Neural cell (in vitro differentiated cells): Measurements from ENCODE around the gene ANAPC2. TPM values are rescaled to one million over a fixed set of nuclear protein-coding genes. Genes with fewer than 3 reads are reported as not detected.

Experiments used
- H2AFZ ChIP-seq: fragments of 200-600, 300-800 bp; sonication (generic), shearing (Covaris generic); 2 replicates; pipeline ENCODE4 v1.6.0; 2014; ENCODE audit warnings: low read depth, mild to moderate bottlenecking, antibody characterized with exemption, low read length, moderate library complexity
- H3F3A ChIP-seq: fragments of 200-600 bp; shearing (Covaris generic); 2 replicates; pipeline ENCODE4 v1.6.1; 2016; ENCODE audit warnings: mild to moderate bottlenecking, moderate library complexity, mixed read lengths, antibody characterized with exemption, low read length; ENCODE audit not compliant: insufficient read depth, poor library complexity, severe bottlenecking
- H3K27ac ChIP-seq: fragments of 200-600, 300-800 bp; sonication (generic), shearing (Covaris generic); 2 replicates; pipeline ENCODE4 v1.5.1; 2014; ENCODE audit warnings: mild to moderate bottlenecking, low read length, moderate library complexity
- H3K27me3 ChIP-seq: fragments of 300-800, 200-600 bp; sonication (generic), shearing (Covaris generic); 2 replicates; pipeline ENCODE4 v1.6.0; 2014; ENCODE audit warnings: mild to moderate bottlenecking, low read depth, low read length, moderate library complexity; ENCODE audit not compliant: insufficient read depth
- H3K36me3 ChIP-seq: fragments of 300-800, 200-600 bp; sonication (generic), shearing (Covaris generic); 2 replicates; pipeline ENCODE4 v1.5.1; 2014; ENCODE audit warnings: mild to moderate bottlenecking, antibody characterized with exemption, low read length, moderate library complexity; ENCODE audit not compliant: insufficient read depth
- H3K4me2 ChIP-seq: fragments of 300-800, 200-600 bp; sonication (generic), shearing (Covaris generic); 2 replicates; pipeline ENCODE4 v1.6.0; 2014; ENCODE audit warnings: mild to moderate bottlenecking, low read length
- H3K4me3 ChIP-seq: fragments of 300-800, 200-600 bp; sonication (generic), shearing (Covaris generic); 2 replicates; pipeline ENCODE4 v1.5.1; 2014; ENCODE audit warnings: mild to moderate bottlenecking, low read length, moderate library complexity
- H3K79me2 ChIP-seq: fragments of 200-600 bp; shearing (Covaris generic); replicated peaks from 2 replicates; pipeline ENCODE4 v1.6.0; 2014; ENCODE audit warnings: mild to moderate bottlenecking, low read length, moderate library complexity; ENCODE audit not compliant: insufficient read depth
- H3K9ac ChIP-seq: fragments of 300-800, 200-600 bp; sonication (generic), shearing (Covaris generic); 2 replicates; pipeline ENCODE4 v1.6.1; 2016; ENCODE audit warnings: mild to moderate bottlenecking, low read length, mixed read lengths
- H3K9me2 ChIP-seq: fragments of 200-600 bp; shearing (Covaris generic); 2 replicates; pipeline ENCODE4 v1.6.1; 2016; ENCODE audit warnings: mild to moderate bottlenecking, low read length, mixed read lengths; ENCODE audit not compliant: insufficient read depth
- H3K9me3 ChIP-seq: fragments of 200-600, 300-800 bp; sonication (generic), shearing (Covaris generic); 2 replicates; pipeline ENCODE4 v1.6.1; 2016; ENCODE audit warnings: mild to moderate bottlenecking, mixed run types, low read length, moderate library complexity, mixed read lengths
- H4K20me1 ChIP-seq: fragments of 200-600 bp; shearing (Covaris generic); 2 replicates; pipeline ENCODE4 v1.6.1; 2016; ENCODE audit warnings: mild to moderate bottlenecking, mixed run types; ENCODE audit not compliant: insufficient read depth
- EP300 ChIP-seq: fragments of 450-650 bp; conservative IDR thresholded peaks from 2 replicates; pipeline ENCODE4 v1.6.1; 2014; ENCODE audit warnings: antibody characterized with exemption, mild to moderate bottlenecking, moderate library complexity; ENCODE audit not compliant: poor library complexity, severe bottlenecking
- EZH2 ChIP-seq: fragments of 200-600, 300-800 bp; shearing (Covaris generic), sonication (generic); IDR thresholded peaks from 2 replicates; pipeline ENCODE4 v1.6.1; 2014; ENCODE audit warnings: antibody characterized with exemption, low read length, borderline replicate concordance, mild to moderate bottlenecking; ENCODE audit not compliant: insufficient read depth, poor library complexity, severe bottlenecking
- MXI1 ChIP-seq: fragments of 450-650 bp; conservative IDR thresholded peaks from 2 replicates; pipeline ENCODE4 v1.6.1; 2014; ENCODE audit warnings: antibody characterized with exemption, mild to moderate bottlenecking; ENCODE audit not compliant: poor library complexity, severe bottlenecking
- POLR2AphosphoS5 ChIP-seq: IDR thresholded peaks from 2 replicates; pipeline ENCODE4 v1.6.1; 2012
- RAD21 ChIP-seq: fragments of 450-650 bp; conservative IDR thresholded peaks from 2 replicates; pipeline ENCODE4 v1.6.1; 2014; ENCODE audit warnings: antibody characterized with exemption, mild to moderate bottlenecking, moderate library complexity
- SMC3 ChIP-seq: fragments of 450-650 bp; conservative IDR thresholded peaks from 2 replicates; pipeline ENCODE4 v1.6.1; 2014; ENCODE audit warnings: antibody characterized with exemption, mild to moderate bottlenecking, moderate library complexity; ENCODE audit not compliant: poor library complexity
- TAF1 ChIP-seq: IDR thresholded peaks from 2 replicates; pipeline ENCODE4 v1.6.1; 2012; ENCODE audit warnings: low read depth
- polyA plus RNA-seq: library from polyadenylated mRNA; depleted of rRNA; stranded (reverse); fragments of >200 nt; gene quantifications from 2 replicates; pipeline ENCODE4 v1.2.3, GENCODE V29; 2014
- TF ChIP-seq, protein P1 (sequence below): IDR thresholded peaks from 2 replicates; pipeline ENCODE4 v1.6.1; 2012; ENCODE audit warnings: borderline replicate concordance
- TF ChIP-seq, protein P2 (sequence below): fragments of 450-650 bp; IDR thresholded peaks from 2 replicates; pipeline ENCODE4 v1.5.1; 2014; ENCODE audit warnings: antibody characterized with exemption, mild to moderate bottlenecking, moderate library complexity; ENCODE audit not compliant: poor library complexity, severe bottlenecking

ANAPC2 gene
- polyA plus RNA-seq, 1 donor from 2014 or later, result 38.1 TPM

DNA sequence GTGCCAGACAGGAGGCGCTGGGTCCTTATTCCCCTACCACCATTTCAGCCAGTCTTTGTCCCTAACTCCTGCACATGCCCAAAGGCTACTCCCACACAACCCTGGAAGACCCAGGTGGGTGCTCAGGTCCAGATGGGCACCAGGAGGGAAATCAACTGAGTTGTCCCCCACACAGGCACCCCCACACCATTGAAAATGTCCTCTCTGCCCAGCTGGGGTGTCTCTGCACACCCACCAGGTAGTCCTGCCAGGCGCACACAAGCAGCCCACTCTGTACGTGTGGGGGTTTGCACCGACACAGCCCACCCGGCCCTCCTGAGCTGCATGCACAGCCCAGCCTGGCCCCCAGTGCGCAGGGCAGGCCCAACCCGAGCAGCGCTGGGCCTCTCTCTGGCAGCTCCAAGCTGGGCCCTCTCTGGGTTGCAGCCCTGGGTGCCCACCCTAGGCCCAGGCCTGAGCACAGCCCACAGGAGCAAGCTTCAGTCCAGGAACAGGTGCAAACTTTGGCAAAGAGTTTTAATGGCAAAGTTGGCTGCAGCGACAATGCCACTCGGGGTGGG is 31.5 kb upstream of the ANAPC2 start:
- Histone ChIP-seq H3K4me2 (no peak overlapping the region), H3F3A (no peaks in the 10 kb centered on the region), H3K9me3 (no peaks in the 10 kb centered on the region), H3K36me3 (no peaks in the 10 kb centered on the region), H3K9me2 (no peaks in the 10 kb centered on the region), H3K27me3 (no peaks in the 10 kb centered on the region), H3K79me2 (no peaks in the 10 kb centered on the region), H2AFZ (no peak overlapping the region), H3K4me3 (no peak overlapping the region), H3K27ac (no peak overlapping the region), H3K9ac (no peak overlapping the region), H4K20me1 (no peaks in the 10 kb centered on the region)
- TF ChIP-seq POLR2AphosphoS5 (no peak), EZH2 (no peak), SMC3 (no peak), MXI1 (no peak), RAD21 (no peak), TAF1 (no peak), EP300 (no peak)
- TF ChIP-seq, protein P1, sequence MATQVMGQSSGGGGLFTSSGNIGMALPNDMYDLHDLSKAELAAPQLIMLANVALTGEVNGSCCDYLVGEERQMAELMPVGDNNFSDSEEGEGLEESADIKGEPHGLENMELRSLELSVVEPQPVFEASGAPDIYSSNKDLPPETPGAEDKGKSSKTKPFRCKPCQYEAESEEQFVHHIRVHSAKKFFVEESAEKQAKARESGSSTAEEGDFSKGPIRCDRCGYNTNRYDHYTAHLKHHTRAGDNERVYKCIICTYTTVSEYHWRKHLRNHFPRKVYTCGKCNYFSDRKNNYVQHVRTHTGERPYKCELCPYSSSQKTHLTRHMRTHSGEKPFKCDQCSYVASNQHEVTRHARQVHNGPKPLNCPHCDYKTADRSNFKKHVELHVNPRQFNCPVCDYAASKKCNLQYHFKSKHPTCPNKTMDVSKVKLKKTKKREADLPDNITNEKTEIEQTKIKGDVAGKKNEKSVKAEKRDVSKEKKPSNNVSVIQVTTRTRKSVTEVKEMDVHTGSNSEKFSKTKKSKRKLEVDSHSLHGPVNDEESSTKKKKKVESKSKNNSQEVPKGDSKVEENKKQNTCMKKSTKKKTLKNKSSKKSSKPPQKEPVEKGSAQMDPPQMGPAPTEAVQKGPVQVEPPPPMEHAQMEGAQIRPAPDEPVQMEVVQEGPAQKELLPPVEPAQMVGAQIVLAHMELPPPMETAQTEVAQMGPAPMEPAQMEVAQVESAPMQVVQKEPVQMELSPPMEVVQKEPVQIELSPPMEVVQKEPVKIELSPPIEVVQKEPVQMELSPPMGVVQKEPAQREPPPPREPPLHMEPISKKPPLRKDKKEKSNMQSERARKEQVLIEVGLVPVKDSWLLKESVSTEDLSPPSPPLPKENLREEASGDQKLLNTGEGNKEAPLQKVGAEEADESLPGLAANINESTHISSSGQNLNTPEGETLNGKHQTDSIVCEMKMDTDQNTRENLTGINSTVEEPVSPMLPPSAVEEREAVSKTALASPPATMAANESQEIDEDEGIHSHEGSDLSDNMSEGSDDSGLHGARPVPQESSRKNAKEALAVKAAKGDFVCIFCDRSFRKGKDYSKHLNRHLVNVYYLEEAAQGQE, result no peak
- TF ChIP-seq, protein P2, sequence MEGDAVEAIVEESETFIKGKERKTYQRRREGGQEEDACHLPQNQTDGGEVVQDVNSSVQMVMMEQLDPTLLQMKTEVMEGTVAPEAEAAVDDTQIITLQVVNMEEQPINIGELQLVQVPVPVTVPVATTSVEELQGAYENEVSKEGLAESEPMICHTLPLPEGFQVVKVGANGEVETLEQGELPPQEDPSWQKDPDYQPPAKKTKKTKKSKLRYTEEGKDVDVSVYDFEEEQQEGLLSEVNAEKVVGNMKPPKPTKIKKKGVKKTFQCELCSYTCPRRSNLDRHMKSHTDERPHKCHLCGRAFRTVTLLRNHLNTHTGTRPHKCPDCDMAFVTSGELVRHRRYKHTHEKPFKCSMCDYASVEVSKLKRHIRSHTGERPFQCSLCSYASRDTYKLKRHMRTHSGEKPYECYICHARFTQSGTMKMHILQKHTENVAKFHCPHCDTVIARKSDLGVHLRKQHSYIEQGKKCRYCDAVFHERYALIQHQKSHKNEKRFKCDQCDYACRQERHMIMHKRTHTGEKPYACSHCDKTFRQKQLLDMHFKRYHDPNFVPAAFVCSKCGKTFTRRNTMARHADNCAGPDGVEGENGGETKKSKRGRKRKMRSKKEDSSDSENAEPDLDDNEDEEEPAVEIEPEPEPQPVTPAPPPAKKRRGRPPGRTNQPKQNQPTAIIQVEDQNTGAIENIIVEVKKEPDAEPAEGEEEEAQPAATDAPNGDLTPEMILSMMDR, result no peak

DNA sequence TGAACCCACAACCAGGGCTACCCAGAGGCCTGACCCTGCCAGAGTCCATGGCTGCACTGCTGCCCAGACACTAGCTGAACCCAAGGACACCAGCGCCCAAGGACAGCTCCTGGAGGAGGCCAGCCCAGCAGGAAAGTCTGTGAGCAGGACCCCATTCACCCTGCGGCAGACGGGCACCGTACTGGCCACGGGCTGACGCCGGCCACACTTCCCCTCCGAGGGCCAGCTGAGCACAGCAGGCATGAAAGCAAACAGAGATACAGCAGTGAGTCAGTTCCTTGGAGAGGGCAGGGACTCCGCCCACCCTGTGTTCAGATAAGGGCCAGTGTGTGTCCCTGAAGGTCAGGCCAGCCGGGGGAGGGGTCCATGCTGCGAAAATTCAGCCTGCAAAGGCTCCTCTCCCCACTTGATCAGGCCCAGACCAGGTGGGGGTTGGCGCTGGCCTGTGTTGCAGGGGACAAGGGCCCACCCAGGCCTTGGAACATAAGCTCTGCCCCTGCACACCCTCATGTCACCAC is 30.5 kb upstream of the ANAPC2 start:
- no peak overlapping the region for H3K4me3 ChIP-seq
- no peaks in the 10 kb centered on the region for H3K36me3 ChIP-seq
- H2AFZ ChIP-seq, result no peak overlapping the region

More for the DNA sequence above, 30.5 kb upstream of the ANAPC2 start:
- Histone ChIP-seq H3K9me2 (no peaks in the 10 kb centered on the region), H3K4me2 (no peak overlapping the region), H3K27me3 (no peaks in the 10 kb centered on the region), H3K79me2 (no peaks in the 10 kb centered on the region), H4K20me1 (no peaks in the 10 kb centered on the region), H3F3A (no peaks in the 10 kb centered on the region), H3K9ac (no peak overlapping the region), H3K9me3 (no peaks in the 10 kb centered on the region), H3K27ac (no peak overlapping the region)
- TF ChIP-seq SMC3 (no peak), RAD21 (no peak), EP300 (no peak), POLR2AphosphoS5 (no peak), MXI1 (no peak), TAF1 (no peak), EZH2 (no peak)
- TF ChIP-seq, protein P1, result no peak
- TF ChIP-seq, protein P2, result no peak
